Ovary (tissue), 9 donors: ENCODE data around the gene MEGF8. TPM values are rescaled to one million over a fixed set of nuclear protein-coding genes. Genes with fewer than 3 reads are reported as not detected.

Experiments used
- DNase-seq, 5 donors: peaks; one replicate each; pipeline ENCODE4 v3.0.0-alpha.2; 2019 to 2020
- H3K27ac ChIP-seq, 2 donors: fragments of 200-600 bp; one replicate each; pipeline versions ENCODE4 v1.5.1 to v1.8.0; 2019 to 2022
- H3K27me3 ChIP-seq: fragments of 200-600 bp; one replicate; pipeline ENCODE4 v1.8.0; 2022
- H3K36me3 ChIP-seq: fragments of 200-600 bp; sonication (generic); one replicate; pipeline ENCODE4 v1.5.1; 2019
- H3K4me1 ChIP-seq: one replicate; pipeline ENCODE4 v1.8.1; 2013; ENCODE audit warnings: mild to moderate bottlenecking, moderate library complexity; ENCODE audit not compliant: insufficient read depth
- H3K4me3 ChIP-seq: fragments of 200-600 bp; sonication (generic); one replicate; pipeline ENCODE4 v1.5.1; 2017
- H3K9me3 ChIP-seq, 2 donors: fragments of 200-600 bp in 1 of 2; sonication (generic) in 1 of 2; one replicate each; pipeline versions ENCODE4 v1.5.1 to v1.8.1; 2013 to 2019; ENCODE audit warnings: mild to moderate bottlenecking in 1 of 2, moderate library complexity in 1 of 2
- EP300 ChIP-seq: sonication (generic); formaldehyde crosslinking; IDR thresholded peaks from one replicate; pipeline ENCODE4 v1.6.1; 2017; ENCODE audit warnings: antibody characterized with exemption
- POLR2A ChIP-seq: fragments of 450-650 bp; IDR thresholded peaks from one replicate; pipeline ENCODE4 v1.6.1; 2017; ENCODE audit warnings: antibody characterized with exemption, mild to moderate bottlenecking, moderate library complexity
- WGBS, 3 donors: extraction: QIAGEN DNeasy Blood & Tissue Kit in 1 of 3; methylation state at CpG; one replicate each; pipeline versions ENCODE4 v1.1.5 to v1.1.7; 2013 to 2017; 5-methylcytosine and 5-hydroxymethylcytosine counted together
- intact Hi-C, 4 donors: fragments of 100-400 bp; cut with DNase I; formaldehyde crosslinking; loops; one replicate each; pipeline versions ENCODE4 v1.11.0 to v1.15.1; 2022 to 2023
- polyA plus RNA-seq, 2 donors: library from polyadenylated mRNA; stranded (reverse); fragments of 200-250 nt in 1 of 2; fragments of 350-450 nt in 1 of 2; fragmentation: Illumina TruSeq in 1 of 2; extraction: RNeasy Lipid Tissue Mini Kit (QIAGEN cat#74804) in 1 of 2; gene quantifications; one replicate each; pipeline ENCODE4 v1.2.3, GENCODE V29; 2013 to 2014
- total RNA-seq, 7 donors: library from RNA; depleted of rRNA in 2 of 7; stranded (reverse); fragments of >200 nt in 2 of 7; fragmentation: NEBNext Ultra II Directional in 3 of 7; extraction: Animal tissue kit (Norgen Biotek cat#: 25700) in 3 of 7; gene quantifications; one replicate each; pipeline versions ENCODE4 v1.1.0 to v1.2.4, GENCODE V29; 2016 to 2023
- TF ChIP-seq, protein P1 (sequence below), 3 donors: fragments of 450-650 bp in 2 of 3; fragments of 200-600 bp in 1 of 3; IDR thresholded peaks; one replicate each; pipeline versions ENCODE4 v1.5.1 to v1.8.0; 2016 to 2022; ENCODE audit warnings: antibody characterized with exemption in 3 of 3, mild to moderate bottlenecking in 1 of 3
- donor health status: DM: no; HTN: no; CAD: no; lungs with moderate emphysema.
- donor health status: DM: no; HTN: no; CAD: no.
- donor health status: Bipolar disorder and iron deficiency.
- donor health status: DM: yes; HTN: yes; CAD: no.
- donor health status: DM: no; HTN: no; CAD: no.
- donor health status: DM: yes; HTN: yes; CAD: no.

The MEGF8 gene
- total and polyA plus RNA-seq, 9 donors: 11.0 to 31.6 (median 23.3) TPM

- Histone ChIP-seq H3K4me1 (no peaks in the 10 kb centered on the region), H3K27me3 (no peaks in the 10 kb centered on the region), H3K36me3 (no peaks in the 10 kb centered on the region), H3K27ac (no peak overlapping the region), H3K4me3 (no peak overlapping the region), H3K9me3 (peaks cover 0 to 5% of the 10 kb centered on the region in 2 donors)
- 92 to 93% (median 93%) methylated on average over 14 of the region's 14 CpGs for WGBS, 3 donors
- intact Hi-C loops: no loop called here
- no peak for DNase-seq
- no peak for TF ChIP-seq EP300
- no peak for TF ChIP-seq POLR2A
- TF ChIP-seq, protein P1, sequence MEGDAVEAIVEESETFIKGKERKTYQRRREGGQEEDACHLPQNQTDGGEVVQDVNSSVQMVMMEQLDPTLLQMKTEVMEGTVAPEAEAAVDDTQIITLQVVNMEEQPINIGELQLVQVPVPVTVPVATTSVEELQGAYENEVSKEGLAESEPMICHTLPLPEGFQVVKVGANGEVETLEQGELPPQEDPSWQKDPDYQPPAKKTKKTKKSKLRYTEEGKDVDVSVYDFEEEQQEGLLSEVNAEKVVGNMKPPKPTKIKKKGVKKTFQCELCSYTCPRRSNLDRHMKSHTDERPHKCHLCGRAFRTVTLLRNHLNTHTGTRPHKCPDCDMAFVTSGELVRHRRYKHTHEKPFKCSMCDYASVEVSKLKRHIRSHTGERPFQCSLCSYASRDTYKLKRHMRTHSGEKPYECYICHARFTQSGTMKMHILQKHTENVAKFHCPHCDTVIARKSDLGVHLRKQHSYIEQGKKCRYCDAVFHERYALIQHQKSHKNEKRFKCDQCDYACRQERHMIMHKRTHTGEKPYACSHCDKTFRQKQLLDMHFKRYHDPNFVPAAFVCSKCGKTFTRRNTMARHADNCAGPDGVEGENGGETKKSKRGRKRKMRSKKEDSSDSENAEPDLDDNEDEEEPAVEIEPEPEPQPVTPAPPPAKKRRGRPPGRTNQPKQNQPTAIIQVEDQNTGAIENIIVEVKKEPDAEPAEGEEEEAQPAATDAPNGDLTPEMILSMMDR (IDR thresholded peaks at IDR 0.05): no peak
Measured at GRCh38 chr19:42362342-42362741, 36.9 kb downstream of the MEGF8 start.

GRCh38 chr19:42362891-42363440 is 37.5 kb downstream of the MEGF8 start:
- no peaks in the 10 kb centered on the region for H3K36me3 ChIP-seq
- no peak overlapping the region for H3K27ac ChIP-seq
- WGBS, 3 donors: 92 to 96% (median 92%) methylated on average over 13 of the region's 13 CpGs
- intact Hi-C loops: no loop called here
- peaks cover 0 to 5% of the 10 kb centered on the region in 2 donors for H3K9me3 ChIP-seq
- DNase-seq: no peak
- H3K4me1 ChIP-seq: no peaks in the 10 kb centered on the region
- no peaks in the 10 kb centered on the region for H3K27me3 ChIP-seq
- H3K4me3 ChIP-seq: no peak overlapping the region
- TF ChIP-seq EP300 (no peak), POLR2A (no peak)
- TF ChIP-seq, protein P1 (IDR thresholded peaks at IDR 0.05): no peak

DNA sequence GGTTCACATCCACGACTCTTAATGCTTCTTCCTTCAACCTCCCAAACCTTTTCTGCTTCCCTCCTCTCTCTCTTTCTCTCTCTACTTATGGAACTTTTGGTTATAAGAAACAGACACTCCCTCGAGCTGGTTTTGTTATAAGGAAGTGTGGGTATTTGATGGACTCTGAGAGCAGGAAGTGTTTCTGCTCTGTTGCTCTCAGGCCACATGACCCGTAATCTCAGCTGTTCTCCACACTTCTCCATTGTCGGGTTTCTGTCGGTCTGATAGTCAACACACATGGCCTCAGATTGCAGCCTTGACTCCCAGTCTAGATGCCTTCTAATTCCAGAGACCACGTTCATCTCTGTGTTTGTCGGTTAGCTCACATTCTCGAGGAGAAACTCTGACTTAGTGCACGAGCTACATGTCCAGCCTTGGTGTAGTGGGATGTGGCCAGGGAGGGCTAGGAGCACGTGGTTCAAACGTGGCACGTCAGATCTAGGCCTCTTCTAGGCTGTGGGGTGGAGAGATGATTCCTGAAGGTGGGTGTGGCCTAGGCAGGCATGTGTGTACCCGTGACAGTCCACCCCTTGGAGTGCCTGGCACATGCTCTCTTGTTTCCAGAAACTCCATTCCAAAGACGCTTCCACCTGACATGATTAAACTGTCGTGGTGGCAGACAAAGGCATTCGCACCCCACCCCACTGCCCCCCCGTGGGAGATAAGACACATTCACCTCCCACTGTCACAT is 38.3 kb downstream of the MEGF8 start:
- Histone ChIP-seq H3K4me3 (no peak overlapping the region), H3K9me3 (peaks cover 0 to 5% of the 10 kb centered on the region in 2 donors), H3K36me3 (no peaks in the 10 kb centered on the region), H3K27me3 (no peaks in the 10 kb centered on the region), H3K27ac (no peak overlapping the region), H3K4me1 (no peaks in the 10 kb centered on the region)
- DNase-seq: no peak
- WGBS, 3 donors: 85 to 88% (median 85%) methylated on average over 17 of the region's 17 CpGs
- no peak for TF ChIP-seq EP300
- TF ChIP-seq, protein P1 (IDR thresholded peaks at IDR 0.05): no peak
- TF ChIP-seq POLR2A: no peak
- intact Hi-C loops: no loop called here

DNA sequence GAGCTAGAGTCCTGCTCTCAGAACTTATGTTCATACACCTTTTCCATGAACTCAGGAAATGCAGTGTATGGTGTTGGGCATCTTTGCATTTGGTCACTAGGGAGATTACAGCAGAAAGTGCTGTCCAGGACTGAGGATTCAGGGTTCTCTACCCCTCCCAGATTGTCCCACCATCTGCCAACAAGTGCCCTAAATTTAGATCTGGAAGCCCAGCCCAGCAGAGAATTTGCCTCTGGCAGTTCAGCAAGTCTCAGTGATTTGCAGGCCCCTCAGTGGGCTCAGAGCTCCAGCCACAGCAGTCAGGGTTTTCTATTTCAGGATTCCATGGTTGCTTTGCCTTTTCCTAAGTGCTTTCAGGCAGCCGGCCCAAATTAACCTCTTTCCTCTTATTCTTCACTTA is 41.2 kb downstream of the MEGF8 start:
- no peaks in the 10 kb centered on the region for H3K4me1 ChIP-seq
- no peaks in the 10 kb centered on the region for H3K36me3 ChIP-seq
- H3K4me3 ChIP-seq: no peak overlapping the region
- H3K27me3 ChIP-seq: no peaks in the 10 kb centered on the region
- 48 to 77% (median 74%) methylated on average over 1 of the region's 1 CpG for WGBS, 3 donors
- TF ChIP-seq, protein P1 (IDR thresholded peaks at IDR 0.05): no peak
- TF ChIP-seq POLR2A: no peak
- no peak for TF ChIP-seq EP300
- DNase-seq: no peak
- intact Hi-C loops: no loop called here
- H3K9me3 ChIP-seq: peaks cover 0 to 5% of the 10 kb centered on the region in 2 donors
- H3K27ac ChIP-seq: no peak overlapping the region
